Measurements from ENCODE around the gene TMEM238L. TPM values are rescaled to one million over a fixed set of nuclear protein-coding genes. Genes with fewer than 3 reads are reported as not detected.

TMEM238L gene
- total RNA-seq, 1 donor from 2014 or later = 1.2 TPM

DNA sequence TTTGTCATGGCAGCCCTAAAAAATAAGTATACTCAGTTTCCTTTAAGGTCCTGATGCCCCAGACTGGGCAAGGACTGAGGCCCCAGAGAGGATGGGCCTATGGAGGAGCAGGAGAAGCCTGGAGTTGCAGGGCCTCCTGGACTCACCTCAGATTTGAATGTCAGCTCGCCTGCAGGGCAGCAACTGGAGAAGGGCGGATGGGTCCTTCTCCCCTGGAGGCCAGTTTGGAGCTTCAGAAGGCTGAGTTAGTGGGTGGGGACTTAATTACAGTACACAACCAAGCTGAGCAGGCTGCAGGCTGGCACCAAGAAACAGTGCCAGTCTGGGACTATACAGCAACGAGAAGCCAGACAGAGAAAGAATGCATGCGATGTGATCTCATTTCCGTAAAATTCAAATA lies 27.8 kb upstream of the TMEM238L start:
- intact Hi-C loops (cut with DNase I) = no loop called here

GRCh38 chr17:10827898-10828552 lies 24.1 kb upstream of the TMEM238L start:
- Histone ChIP-seq H3K36me3 (no peaks in the 10 kb centered on the region), H3K4me1 (no peaks in the 10 kb centered on the region), H3K9me3 (no peaks in the 10 kb centered on the region), H3K4me3 (no peak overlapping the region), H3K27ac (no peak overlapping the region), H3K27me3 (no peaks in the 10 kb centered on the region)
- DNase-seq (ENCODE audit: extremely low spot score in 2 of 2) = no peak
- no peak for TF ChIP-seq POLR2AphosphoS5 (IDR thresholded peaks at IDR 0.05; ENCODE audit: insufficient read depth in 1 of 2, low read depth in 1 of 2)
- TF ChIP-seq, protein P1, sequence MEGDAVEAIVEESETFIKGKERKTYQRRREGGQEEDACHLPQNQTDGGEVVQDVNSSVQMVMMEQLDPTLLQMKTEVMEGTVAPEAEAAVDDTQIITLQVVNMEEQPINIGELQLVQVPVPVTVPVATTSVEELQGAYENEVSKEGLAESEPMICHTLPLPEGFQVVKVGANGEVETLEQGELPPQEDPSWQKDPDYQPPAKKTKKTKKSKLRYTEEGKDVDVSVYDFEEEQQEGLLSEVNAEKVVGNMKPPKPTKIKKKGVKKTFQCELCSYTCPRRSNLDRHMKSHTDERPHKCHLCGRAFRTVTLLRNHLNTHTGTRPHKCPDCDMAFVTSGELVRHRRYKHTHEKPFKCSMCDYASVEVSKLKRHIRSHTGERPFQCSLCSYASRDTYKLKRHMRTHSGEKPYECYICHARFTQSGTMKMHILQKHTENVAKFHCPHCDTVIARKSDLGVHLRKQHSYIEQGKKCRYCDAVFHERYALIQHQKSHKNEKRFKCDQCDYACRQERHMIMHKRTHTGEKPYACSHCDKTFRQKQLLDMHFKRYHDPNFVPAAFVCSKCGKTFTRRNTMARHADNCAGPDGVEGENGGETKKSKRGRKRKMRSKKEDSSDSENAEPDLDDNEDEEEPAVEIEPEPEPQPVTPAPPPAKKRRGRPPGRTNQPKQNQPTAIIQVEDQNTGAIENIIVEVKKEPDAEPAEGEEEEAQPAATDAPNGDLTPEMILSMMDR (IDR thresholded peaks at IDR 0.05) = no peak
- no peak for TF ChIP-seq POLR2A (IDR thresholded peaks at IDR 0.05)
- intact Hi-C loops (cut with DNase I) = no loop called here

More for the DNA sequence above, 27.8 kb upstream of the TMEM238L start:
- no peak for DNase-seq (ENCODE audit: extremely low spot score in 2 of 2)
- H3K9me3 ChIP-seq = no peaks in the 10 kb centered on the region
- no peak overlapping the region for H3K27ac ChIP-seq
- H3K4me1 ChIP-seq = no peaks in the 10 kb centered on the region
- no peaks in the 10 kb centered on the region for H3K27me3 ChIP-seq
- H3K36me3 ChIP-seq = no peaks in the 10 kb centered on the region
- no peak overlapping the region for H3K4me3 ChIP-seq
- TF ChIP-seq POLR2A (IDR thresholded peaks at IDR 0.05) (no peak), POLR2AphosphoS5 (IDR thresholded peaks at IDR 0.05; ENCODE audit: insufficient read depth in 1 of 2, low read depth in 1 of 2) (no peak)
- TF ChIP-seq, protein P1 (IDR thresholded peaks at IDR 0.05) = no peak

GRCh38 chr17:10824874-10825273 lies 21.0 kb upstream of the TMEM238L start:
- no peaks in the 10 kb centered on the region for H3K4me1 ChIP-seq
- H3K27me3 ChIP-seq = no peaks in the 10 kb centered on the region
- H3K4me3 ChIP-seq = no peak overlapping the region
- no peak overlapping the region for H3K27ac ChIP-seq
- H3K9me3 ChIP-seq = no peaks in the 10 kb centered on the region
- intact Hi-C loops (cut with DNase I) = no loop called here
- H3K36me3 ChIP-seq = no peaks in the 10 kb centered on the region
- DNase-seq (ENCODE audit: extremely low spot score in 2 of 2) = no peak
- TF ChIP-seq POLR2AphosphoS5 (IDR thresholded peaks at IDR 0.05; ENCODE audit: insufficient read depth in 1 of 2, low read depth in 1 of 2) (no peak), POLR2A (IDR thresholded peaks at IDR 0.05) (no peak)
- TF ChIP-seq, protein P1 (IDR thresholded peaks at IDR 0.05) = no peak

DNA sequence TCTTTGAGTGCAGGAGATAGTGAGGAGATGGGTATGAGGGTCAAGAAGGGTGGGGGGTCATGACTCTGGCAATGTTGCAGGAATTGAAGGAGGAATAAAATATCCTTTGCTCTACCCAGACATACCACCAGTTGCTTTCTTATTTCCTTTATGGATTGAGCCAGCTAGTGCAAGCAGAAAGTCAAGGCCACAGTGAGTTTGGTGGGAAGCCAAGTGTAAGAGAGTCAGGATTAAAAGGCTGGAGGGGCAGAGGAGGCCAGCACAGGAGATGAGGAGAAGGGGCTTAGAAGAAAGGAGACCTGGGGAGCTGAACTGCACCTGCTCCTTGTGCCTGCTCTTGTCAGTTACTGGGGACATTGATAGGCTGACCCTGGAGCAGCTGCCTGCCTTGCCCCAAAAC lies 17.9 kb upstream of the TMEM238L start:
- Histone ChIP-seq H3K4me1 (no peaks in the 10 kb centered on the region), H3K9me3 (no peaks in the 10 kb centered on the region), H3K4me3 (no peak overlapping the region), H3K27ac (no peak overlapping the region), H3K27me3 (no peaks in the 10 kb centered on the region), H3K36me3 (no peaks in the 10 kb centered on the region)
- no peak for DNase-seq (ENCODE audit: extremely low spot score in 2 of 2)
- TF ChIP-seq, protein P1 (IDR thresholded peaks at IDR 0.05) = no peak
- TF ChIP-seq POLR2AphosphoS5 (IDR thresholded peaks at IDR 0.05; ENCODE audit: insufficient read depth in 1 of 2, low read depth in 1 of 2) (no peak), POLR2A (IDR thresholded peaks at IDR 0.05) (no peak)
- intact Hi-C loops (cut with DNase I) = no loop called here

GRCh38 chr17:10821054-10821453 lies 17.2 kb upstream of the TMEM238L start:
- Histone ChIP-seq H3K36me3 (no peaks in the 10 kb centered on the region), H3K4me1 (no peaks in the 10 kb centered on the region), H3K27me3 (no peaks in the 10 kb centered on the region), H3K9me3 (no peaks in the 10 kb centered on the region), H3K4me3 (no peak overlapping the region), H3K27ac (no peak overlapping the region)
- TF ChIP-seq, protein P1 (IDR thresholded peaks at IDR 0.05) = no peak
- TF ChIP-seq POLR2A (IDR thresholded peaks at IDR 0.05) = no peak
- TF ChIP-seq POLR2AphosphoS5 (IDR thresholded peaks at IDR 0.05; ENCODE audit: insufficient read depth in 1 of 2, low read depth in 1 of 2) = no peak
- no peak for DNase-seq (ENCODE audit: extremely low spot score in 2 of 2)
- intact Hi-C loops (cut with DNase I) = no loop called here

All from vagina (tissue), 2 donors.